Epidermal melanocyte (primary cell): ENCODE measurements around the gene NAV2.

Source experiments
- DNase-seq: peaks from one replicate; pipeline ENCODE4 v3.0.0; 2011; ENCODE audit warnings: low spot score; ENCODE audit not compliant: insufficient read length

The NAV2 gene

DNA sequence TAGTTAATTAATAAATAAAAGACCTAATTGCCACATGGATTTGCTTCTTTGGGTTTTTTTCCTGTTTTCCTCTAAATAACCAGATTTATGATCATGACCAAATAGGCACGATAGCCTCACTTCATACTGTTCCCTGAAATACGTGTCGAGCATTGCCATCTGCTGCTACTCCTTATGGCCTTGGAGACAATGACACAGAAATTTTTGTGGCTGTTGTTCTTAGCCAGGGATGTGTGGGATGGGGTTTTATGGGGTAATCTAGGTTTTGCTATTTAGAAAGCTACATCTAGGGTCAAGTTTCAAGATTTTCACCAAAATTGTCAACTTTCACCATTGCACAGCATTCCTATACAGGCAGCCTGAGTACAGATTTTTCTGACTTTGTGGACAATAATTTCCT is 302.5 kb downstream of the NAV2 start:
- no peak for DNase-seq

- no peak for DNase-seq
Observed at GRCh38 chr11:20015529-20016427, 303.1 kb downstream of the NAV2 start.

DNA sequence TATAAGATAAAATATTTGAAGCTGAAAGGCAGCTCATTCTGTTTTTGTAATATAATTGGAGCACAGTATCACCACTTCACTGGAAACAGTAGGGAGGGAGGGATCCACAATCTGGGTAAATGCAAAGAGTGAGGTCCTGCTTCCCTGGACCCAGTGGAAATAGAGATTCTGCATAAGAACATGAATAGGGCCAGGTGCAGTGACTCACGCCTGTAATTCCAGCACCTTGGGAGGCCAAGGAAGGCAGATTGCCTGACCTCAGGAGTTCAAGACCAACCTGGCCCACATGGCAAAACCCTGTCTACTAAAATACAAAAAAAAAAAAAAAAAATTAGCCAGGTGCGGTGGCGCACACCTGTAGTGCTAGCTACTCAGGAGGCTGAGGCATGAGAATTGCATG is 303.9 kb downstream of the NAV2 start:
- no peak for DNase-seq

- DNase-seq, result no peak
Observed at GRCh38 chr11:20017320-20017719, 304.7 kb downstream of the NAV2 start.

DNA sequence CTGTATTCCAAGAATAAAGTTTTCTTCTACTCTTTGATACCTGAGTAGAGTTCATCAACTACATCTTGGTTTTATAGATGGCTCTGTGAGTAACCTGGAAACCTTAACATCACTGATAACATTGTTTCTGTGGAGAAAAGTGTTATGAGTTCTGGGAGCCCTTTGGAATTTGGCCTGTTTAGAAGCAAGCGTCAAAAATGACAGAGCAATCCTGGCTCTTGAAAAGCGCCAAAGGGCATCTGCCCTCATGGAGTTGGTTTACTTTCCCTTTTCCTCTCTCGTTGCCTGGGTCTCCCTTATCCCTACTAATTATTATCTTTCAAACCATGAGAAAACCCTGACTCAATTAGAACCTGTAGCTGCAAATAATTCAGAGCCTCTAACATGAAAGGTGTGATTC is 307.6 kb downstream of the NAV2 start:
- no peak for DNase-seq

- DNase-seq, result no peak
Observed at GRCh38 chr11:20020716-20021115, 308.1 kb downstream of the NAV2 start.

- DNase-seq, result no peak
Observed at GRCh38 chr11:20021212-20021611, 308.6 kb downstream of the NAV2 start.

DNA sequence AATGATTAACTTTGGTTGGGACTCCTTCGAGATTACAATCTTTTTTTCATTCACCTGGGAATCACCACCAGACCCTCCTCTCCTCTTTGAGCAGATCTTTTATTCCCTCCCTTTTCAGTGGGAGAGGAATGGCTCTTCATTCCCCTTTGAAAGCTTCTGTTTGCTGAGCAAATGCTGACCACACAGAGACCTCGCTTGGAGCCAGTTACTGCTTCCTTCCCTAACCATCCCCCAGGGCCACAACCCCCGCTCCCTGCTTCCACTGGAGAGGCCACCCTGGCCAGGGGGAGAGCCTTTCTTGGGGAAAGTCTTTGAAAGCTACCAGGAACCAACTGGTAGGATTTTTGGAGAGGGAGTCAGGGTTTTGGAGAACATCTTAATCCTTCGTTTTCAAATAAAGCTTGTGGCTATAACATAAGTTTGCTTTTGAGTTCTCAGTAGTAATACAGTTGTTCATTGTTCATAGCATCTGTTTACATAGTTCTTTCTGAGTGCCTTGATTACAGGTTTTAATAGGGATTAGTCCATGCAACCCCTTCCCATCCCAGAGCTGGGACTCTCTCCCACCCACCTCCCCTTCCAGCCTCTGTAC is 309.2 kb downstream of the NAV2 start:
- DNase-seq, result no peak

GRCh38 chr11:20022363-20023081 is 309.9 kb downstream of the NAV2 start:
- DNase-seq, result no peak

DNA sequence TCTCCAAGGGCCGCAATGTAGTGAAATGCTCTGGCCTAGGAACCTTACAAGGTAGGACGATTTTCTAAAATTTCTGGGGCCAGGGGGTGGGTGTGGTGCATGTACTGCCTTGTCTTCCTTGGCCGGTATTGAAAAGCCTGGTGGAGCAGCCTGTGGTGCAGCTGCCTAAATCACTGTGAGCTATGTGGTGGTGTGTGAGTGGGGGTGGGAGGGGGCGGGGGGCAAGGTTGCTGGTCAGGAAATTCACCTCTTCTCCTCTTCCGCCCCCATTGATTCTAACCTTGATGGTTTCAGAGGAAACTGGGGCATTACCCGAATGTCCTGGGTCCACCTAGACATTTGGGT is 310.4 kb downstream of the NAV2 start:
- no peak for DNase-seq

DNA sequence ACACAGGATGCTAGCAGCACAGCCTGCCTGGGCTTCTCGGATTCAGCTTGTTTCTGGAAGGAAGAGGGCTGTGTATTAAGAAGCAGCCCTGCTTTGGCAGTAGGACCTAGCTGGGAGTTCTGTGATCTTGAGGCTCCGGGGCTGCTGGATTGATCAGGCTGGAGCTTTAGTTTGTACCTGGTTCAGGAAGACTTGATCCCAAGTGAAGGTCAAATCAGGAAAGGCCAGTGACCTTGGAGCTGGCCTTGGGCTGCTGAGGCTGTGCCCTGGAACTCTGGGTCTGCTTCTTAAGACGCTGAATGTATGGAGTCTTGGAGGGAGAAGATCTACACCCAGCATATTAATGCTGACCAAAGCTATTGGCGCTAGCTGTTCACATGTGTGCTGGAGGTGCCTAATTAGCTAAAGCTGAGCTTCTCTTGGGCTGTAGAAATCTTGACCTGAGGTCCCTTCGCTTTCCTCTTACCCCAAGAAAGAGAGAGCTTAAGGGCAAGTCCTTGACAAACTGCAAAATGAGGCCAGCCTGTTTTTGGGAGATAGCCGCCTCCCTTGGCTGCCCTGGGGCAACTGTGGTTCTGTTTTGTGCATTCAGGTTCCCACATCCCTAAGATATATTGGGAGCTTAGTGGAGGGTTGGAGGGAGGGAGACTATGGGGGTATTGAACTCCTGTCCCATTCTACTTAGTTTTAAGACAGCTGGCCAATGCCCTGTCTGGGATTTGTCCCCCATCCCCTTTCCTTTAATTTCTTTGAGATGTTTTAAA is 311.7 kb downstream of the NAV2 start:
- no peak for DNase-seq

- no peak for DNase-seq
Observed at GRCh38 chr11:20025332-20025840, 312.7 kb downstream of the NAV2 start.

DNA sequence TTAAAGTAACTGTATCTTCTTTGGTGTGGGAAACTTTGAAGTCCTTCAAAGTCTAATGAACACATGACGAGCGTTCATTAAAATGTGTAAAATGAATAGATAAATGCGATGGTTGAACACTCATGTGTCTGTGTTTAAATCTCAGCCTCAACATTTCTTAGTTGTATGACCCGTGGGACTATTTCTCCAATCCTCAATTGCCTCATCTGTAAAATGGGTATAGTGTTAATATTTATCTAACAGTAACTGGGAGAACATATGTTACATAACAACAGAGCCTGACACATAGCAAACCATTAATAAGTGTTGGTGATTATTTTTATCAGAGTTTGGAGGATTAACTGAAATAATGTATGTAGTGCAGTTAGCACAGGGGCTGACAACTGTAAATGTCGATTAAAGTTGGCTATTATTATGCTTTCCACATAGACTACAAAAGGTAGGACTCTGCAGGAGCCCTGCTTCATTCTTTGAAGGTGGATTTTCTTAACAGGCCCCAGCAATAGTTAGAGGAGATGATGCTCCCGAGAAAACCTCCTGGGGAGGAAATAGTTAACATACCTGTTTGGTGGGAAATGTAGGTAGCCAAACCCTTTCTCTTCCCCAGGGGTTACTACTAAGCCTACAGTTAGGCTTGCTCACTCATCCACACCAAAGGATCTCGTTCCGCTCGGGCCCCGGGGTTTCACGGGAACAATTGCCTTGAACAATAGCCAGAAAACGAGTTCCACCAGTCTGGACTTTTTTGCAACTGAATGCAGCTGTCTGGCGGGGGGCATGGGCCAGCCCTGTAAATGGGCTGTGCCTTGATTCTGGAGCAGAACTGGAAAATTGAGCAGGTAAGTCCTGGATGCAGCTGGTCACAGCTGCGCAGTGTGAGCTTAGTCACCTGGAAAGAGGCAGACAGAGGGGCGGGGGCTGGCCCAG is 314.3 kb downstream of the NAV2 start:
- no peak for DNase-seq

GRCh38 chr11:20027556-20028013 is 314.9 kb downstream of the NAV2 start:
- no peak for DNase-seq

- no peak for DNase-seq
Observed at GRCh38 chr11:20029193-20029592, 316.6 kb downstream of the NAV2 start.

GRCh38 chr11:20030472-20030871 is 317.8 kb downstream of the NAV2 start:
- no peak for DNase-seq

- peak; percentile 67 for DNase-seq
Observed at GRCh38 chr11:20031155-20032001, 318.7 kb downstream of the NAV2 start.

GRCh38 chr11:20032127-20032526 is 319.5 kb downstream of the NAV2 start:
- DNase-seq, result no peak

- no peak for DNase-seq
Observed at GRCh38 chr11:20032577-20033260, 320.1 kb downstream of the NAV2 start.
